GM19351 (cell line): ENCODE results near the gene ZFP14.

Source experiments
- ATAC-seq: cut with Tn5 transposase; IDR thresholded peaks from one replicate; pipeline ENCODE4 v1.9.1; 2021; ENCODE audit warnings: mild to moderate bottlenecking, moderate library complexity; ENCODE audit not compliant: unreplicated experiment

Gene ZFP14

DNA sequence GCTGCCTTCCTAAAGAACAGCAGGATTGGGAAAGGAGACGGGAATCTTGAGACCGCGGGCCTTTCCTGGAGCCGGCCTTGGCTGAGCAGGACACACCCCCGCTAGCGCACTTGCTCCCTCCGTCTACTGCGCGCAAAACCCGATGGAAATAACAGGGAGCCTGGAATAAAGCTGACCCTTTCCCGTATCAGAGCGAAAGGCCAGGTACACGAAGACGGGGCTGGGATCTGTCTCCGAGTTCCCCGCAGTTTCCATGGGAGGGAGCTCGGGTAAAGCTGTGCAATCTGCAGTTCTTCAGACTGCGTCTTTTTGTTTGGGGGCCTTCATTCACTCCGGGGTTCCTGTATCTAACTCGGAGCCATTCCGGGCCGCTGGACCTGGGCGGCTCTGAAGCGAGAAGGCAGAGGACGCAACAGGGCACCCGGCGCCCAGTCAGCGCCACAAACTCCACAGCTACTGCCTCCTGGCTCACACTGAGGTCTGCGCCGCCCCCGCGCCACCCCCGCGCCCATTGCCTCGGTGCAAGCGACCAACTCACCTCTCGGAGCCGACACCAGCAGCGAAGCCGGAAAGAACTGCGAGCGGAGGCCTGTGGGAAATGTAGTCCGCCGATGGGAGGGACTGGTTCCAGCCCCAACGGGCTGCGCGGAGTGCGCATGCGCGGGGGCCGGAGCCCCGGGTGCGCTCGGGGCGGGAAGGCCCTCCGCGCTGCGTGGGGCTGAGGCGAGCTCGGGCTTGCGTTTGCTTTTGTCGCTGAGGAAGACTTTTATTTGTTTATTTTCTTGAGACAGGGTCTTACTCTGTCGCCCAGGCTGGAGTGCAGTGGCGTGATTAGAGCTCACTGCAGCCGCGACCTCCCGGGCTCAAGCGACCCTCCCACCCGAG, at the start of gene ZFP14:
Gene ZFP14 (minus strand): TSS at position 577 of the 885 bp plus-strand sequence. CDS start 11,309 bp downstream, outside the sequence.
- peak; percentile 97 for ATAC-seq

DNA sequence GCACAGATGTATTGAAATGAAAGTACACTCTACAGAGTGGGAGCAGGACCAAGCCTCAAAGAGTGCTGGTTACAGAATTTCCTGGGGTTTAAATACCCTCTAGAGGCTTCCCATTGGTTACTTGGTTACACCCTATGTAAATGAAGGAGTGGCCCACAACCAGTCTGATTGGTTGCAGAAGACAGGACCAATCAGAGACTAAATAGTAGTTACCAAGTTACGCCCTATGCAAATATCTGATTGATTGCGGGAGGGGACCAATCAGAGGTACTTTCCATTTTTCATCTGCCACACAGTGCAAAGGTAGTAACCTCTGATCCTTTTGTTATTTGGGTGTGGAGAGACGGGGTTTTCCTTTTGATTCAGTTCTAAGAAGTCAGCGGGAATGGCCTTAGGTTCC, 44.9 kb upstream of the ZFP14 start:
- no peak for ATAC-seq

DNA sequence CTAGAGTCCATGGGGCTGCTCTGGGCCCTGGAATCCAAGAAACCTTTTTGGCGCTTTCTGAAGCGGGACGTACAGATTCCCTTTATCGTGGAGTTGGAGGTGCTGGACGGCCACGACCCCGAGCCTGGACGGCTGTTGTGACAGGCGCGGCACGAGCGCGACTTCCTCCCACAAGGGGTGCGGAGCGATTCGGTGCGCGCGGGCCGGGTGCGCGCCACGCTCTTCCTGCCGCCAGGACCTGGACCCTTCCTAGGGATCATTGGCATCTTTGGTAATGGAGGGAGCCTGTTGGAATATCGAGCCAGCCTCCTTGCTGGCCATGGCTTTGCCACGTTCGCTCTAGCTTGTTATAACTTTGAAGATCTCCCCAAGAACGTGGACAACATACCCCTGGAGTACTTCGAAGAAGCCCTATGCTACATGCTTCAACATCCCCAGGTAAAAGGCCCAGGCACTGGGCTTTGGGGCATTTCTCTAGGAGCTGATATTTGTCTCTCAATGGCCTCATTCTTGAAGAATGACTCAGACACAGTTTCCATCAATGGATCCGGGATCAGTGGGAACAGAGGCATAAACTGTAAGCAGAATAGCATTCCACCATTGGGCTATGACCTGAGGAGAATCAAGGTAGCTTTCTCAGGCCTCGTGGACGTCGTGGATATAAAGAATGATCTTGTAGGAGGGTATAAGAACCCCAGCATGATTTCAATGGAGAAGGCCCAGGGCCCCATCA, 42.9 kb upstream of the ZFP14 start:
- no peak for ATAC-seq

DNA sequence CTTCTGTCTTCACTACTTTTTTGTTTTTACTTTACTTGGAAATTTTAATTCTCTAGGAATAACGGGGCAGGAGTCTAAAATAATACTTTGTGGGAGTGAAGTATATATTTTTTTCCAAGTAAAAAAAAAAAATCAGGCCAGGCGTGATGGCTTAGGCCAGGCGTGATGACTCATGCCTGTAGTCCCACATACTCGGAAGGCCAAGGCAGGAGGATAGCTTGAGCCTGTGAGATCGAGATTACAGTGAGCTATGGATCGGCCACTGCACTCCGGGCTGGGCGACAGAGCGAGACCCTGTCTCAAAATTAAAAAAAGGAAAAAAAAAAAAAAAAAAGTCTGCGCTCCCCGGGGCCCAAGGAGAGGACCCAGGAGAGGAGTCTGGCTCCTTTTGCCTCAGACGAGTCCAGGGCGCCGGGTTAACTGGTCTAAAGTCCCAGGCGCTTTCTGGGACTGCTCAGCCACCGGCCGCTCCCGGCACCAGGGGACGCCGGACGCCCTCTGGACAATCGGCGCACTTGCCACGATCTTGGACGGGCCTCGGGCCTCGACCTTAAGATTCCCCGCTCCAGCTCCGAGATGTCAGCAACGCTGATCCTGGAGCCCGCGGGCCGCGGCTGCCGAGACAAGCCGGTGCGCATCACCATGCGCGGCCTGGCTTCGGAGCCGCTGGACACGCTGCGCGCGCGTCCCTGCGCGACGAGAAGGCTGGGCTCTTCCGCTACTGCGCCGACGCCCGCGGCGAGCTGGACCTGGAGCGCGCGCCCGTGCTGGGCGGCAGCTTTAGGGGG, 42.2 kb upstream of the ZFP14 start:
- ATAC-seq = no peak

DNA sequence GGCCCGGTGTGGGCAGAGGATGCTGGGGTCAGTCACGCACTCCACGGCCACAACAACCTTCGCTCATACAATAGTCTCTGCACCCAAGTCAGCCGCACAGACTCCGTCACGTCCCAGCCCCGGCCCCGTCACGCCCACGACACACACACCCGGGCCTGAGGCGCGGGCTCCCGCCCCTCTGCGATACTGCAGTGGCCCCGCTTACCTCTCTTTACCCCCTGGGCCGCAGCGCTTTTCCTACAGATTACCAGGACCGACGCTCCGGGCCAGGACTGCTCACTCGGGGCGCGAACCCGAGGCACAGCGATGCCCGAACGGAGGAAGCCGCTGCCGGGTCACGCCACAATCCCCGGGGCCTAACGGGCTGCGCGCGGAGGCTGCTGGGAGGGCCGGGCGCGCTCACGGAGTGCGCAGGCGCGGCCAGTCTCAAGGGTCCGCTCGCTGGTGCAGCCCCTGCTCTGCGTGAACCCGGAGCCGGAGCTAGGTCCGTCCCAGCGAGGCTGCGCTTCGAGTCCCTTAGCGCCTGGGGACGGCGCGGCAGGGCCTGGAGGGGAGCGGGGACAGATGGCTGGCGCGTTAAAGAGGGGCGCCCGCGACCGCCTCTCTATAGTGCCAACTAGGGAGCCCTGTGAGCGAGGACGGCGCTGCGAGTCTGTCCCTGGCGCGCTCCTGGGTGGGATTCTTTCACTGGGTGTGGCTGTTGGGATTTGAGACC, 39.4 kb upstream of the ZFP14 start, which contains the start of gene ZFP82:
Gene ZFP82 (minus strand): TSS at position 358 of the 715 bp plus-strand sequence. CDS start 8,855 bp downstream, outside the sequence.
- ATAC-seq = no peak

DNA sequence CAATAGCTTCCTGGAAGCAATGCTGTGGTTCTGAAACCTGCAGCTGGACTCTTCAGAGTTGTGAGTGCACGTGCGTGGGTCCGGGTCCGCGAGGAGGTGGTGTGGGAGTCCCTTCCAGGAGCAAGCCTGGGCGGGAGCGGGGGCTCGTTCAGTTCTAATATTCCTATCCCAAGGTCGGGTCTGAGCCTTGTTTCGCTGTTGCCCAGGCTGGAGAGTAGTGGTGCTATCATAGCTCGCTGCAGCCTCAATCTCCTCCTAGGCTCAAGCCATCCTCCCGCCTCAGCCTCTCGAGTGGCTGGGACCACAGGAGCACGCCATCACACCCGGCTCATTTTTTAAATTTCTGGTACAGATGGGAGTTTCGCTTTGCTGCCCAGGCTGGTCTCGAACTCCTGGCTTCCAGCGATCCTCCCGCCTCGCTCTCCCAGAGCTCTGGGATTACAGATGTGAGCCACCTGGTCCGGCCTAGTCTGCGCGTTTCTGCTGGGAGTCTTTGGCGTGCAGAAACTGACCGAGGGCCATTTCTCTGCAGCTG, 38.8 kb upstream of the ZFP14 start:
- no peak for ATAC-seq

DNA sequence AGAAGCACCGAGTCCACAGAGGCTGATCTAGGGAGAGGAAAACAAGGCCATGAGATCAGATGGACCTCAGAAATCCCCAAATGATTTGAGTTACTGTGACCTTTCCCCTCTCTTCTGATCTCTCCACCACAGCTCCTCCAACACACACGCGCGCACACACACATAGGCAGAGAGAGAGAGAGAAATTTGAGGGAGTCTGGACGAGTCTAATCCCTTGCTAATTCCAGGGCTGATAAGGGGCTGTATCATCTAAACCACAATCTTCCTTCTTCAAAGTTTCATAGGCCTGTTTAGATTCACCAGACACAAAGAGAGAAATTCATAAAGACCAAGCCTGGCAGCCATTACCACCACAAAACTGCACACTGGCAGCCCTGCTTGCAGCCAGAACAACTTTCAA, 30.8 kb upstream of the ZFP14 start:
- ATAC-seq = no peak

DNA sequence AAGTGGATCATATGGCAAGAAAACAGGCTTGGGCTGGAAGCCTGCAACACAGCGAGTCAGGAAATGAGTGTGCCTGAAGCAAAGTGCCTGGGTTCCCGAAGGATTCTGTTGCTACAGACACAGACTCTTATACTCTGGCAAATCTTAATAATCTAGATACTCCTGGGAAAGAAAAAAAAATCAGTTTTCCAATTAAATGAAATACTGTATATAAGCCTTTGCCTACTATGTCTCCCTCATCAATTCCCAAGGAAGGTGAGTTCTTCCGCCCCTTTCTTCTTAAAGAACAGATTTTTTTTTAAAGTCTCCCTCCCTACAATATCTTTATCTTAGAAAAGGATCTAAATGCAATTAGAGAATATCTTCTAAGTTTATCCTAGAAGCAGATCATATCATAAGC, 29.1 kb upstream of the ZFP14 start:
- no peak for ATAC-seq

DNA sequence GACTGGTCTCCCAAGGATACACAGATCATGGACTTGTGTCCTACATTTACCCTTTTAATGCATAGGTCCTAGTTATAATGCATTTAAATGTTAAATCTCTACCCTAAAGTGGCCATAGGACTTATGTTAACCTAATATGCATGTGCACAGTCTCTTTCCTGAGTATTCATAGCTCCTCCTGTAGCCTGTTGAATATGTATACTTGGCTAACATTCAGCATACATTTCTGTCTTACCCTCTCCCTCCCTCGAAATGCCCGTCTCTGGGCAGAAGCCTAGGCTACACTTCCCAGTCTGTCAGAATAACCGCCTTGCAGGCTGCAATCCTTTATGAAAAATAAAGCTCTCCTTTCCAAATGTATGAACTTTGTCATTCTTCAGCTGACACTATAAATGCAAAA, 25.5 kb upstream of the ZFP14 start:
- no peak for ATAC-seq

DNA sequence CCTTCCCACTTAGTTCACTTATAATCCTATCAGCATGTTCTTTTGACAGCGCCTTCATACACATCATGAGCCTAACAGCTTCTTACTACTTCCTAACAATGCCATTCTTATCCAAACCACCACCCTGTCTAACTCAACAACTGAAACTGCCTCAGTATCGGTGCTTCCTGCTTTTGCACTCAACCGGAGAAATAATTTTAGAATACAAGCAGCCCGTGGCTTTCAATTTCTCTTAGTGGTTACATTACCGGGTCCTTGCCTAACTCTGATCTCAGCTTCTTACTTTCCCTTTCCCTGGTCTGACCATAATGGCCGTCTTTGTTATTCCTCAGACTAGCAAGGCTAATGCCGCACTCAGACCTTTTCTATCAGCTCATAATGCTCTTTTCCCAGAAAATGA, 22.5 kb upstream of the ZFP14 start:
- ATAC-seq = no peak

DNA sequence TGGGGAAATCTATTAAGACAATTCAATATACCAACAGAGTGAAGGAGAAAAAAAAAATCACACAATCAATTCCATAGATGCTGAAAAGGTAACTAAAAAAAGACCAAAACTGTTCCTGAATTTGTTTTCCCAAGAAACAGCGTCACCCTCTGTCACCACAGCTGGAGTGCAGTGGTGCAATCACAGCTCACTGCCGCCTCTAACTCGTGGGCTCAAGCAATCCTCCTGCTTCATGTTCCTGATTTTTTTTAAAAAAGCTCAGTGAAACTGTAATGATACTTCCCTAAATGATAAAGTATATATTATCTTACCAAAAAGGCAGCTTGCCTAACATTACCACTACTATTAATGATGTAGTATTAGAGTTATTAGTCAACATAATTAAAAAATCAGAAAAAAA, 19.6 kb upstream of the ZFP14 start:
- ATAC-seq = no peak

DNA sequence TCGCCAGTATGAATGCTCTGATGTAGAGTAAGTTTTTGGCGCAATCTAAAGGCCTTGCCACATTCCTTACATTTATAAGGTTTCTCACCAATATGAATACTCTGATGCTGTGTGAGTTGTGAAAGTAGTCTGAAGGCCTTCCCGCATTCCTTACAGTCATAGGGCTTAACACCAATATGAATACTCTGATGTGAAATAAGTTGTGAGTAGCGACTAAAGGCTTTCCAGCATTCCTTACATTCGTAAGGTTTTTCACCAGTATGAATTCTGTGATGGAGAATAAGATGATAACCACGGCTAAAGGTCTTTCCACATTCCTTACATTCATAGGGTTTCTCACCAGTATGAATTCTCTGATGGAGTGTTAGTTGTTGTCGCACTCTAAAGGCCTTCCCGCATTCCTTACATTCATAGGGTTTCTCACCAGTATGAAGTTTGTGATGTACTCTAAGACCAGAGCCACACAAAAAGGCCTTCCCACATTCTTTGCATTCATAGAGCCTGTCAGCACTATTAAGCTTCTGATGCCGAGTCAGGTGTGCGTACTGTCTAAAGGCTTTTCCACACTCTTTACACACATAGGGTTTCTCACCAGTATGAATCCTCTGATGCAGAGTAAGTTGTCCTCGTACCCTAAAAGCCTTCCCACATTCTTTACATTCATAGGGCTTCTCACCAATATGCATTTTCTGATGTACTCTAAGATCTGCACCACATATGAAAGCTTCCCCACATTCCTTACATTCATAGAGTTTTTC, 14.1 kb upstream of the ZFP14 start:
- no peak for ATAC-seq

DNA sequence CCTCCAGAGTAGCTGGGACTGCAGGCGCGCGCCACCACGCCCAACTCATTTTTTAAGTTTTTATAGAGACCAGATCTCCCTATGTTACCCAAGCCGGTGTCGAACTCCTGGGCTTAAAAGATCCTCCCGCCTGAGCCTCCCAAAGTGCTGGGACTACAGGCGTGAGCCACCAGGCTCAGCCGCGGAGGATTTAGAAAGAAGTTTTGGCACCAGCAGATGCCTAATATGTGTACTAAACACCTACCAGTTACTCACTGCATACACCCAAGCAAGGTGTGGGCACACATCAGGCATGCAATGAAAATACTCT, 464 bp upstream of the ZFP14 start:
- no peak for ATAC-seq

DNA sequence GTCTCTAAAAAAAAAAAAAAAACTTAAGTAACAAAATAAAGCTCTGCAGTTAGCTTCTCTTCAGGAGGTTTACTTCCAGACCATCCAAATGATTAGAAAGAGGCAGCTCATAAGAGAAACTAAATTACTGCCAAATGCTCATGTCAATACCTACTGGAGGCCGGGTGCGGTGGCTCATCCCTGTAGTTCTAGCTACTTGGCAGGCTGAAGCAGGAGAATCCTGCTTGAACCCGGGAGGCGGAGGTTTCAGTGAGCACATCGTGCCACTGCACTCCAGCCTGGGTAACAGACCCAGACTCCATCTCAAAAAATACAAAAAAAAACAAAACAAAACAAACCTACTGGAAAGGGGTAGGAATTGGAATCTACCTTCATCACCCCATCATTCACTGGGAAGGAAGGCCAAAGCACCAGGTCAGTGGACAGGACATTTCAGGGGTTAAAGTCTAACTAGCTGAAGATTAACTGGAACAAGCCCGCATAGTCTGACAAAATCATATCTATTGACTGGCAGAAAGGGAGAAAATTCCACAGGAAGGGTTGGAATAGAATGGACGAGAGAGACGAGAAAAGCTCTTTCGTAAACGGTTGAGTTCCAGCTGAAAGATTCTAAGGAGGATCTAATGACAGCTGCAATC, 1.3 kb downstream of the ZFP14 start:
- no peak for ATAC-seq

DNA sequence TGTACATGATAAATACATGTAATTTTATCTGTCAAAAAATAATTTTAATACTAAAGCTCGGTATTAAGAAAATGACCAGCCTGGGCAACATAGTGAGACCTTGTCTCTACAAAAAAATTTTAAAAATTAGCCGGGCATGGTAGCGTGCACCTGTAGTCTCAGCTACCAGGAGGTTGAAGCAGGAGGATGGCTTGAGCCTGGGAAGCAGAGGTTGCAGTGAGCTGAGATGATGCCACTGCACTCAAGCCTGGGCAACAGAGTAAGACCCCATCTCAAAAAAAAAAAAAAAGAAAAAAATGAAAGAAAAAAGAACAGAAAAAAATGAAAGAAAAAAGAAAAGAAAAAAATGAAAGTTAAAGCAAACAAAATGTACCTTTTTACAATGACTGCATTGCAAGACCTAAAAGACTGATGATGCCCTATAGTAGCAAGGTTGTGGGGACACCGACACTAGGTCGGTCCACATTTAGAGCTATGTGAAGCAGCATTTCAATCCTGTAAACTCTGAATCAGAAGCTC, 5.3 kb downstream of the ZFP14 start:
- ATAC-seq = no peak

DNA sequence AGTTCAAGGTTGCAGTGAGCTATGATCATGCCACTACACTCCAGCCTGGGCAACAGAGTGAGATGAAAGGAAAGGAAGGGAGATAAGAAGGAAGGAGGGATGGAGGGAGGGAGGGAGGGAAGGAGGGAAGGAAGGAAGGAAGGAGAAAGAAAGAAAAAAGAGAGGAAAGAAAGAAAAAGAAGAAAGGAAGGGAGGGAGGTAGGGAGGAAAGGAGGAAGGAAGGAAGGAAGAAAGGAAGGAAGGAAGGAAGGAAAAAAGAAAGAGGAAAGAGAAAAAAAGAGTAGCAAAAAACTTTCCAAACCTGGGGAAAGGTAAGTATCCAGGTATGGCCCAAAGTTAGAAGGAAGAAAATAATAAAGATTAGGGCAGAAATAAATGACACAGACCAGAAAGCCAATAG, 7.1 kb downstream of the ZFP14 start:
- no peak for ATAC-seq

DNA sequence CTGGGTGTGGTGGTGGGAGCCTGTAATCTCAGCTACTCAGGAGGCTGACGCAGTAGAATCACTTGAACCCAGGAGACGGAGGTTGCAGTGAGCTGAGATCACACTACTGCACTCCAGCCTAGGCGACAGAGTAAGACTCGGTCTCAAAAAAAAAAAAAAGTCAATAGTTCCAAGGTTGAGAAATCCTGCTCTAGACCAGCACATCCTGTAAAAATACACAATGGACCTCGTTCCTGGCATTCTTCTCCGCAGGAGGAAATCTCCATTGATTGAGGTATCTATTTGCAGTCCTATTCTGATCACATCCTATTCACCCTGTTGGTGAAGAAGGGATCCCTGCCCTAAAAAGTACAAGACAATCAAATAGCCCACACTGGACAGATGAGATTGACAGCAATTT, 15.2 kb downstream of the ZFP14 start:
- no peak for ATAC-seq

DNA sequence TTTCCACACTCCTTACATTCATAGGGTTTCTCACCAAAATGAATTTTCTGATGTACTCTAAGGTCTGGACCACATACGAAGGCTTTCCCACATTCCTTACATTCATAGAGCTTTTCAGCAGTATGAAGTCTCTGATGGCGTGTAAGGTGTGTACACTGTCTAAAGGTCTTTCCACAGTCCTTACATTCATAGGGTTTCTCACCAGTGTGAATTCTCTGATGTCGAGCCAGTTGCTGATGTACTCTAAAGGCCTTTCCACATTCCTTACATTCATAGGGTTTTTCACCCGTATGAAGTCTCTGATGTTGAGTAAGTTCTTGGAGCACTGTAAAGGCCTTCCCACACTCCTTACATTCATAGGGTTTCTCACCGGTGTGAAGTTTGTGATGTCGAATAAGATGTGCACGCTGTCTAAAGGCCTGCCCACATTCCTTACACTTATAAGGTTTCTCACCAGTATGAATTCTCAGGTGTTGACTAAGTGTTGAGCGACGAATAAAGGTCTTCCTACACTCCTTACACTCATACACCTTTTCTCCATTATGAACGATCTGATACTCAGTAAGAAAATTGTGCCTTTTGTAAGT, 38.1 kb downstream of the ZFP14 start:
- no peak for ATAC-seq
